Transverse colon (tissue), 4 donors: Measurements from ENCODE around the gene GLIPR2. TPM values are rescaled to one million over a fixed set of nuclear protein-coding genes. Genes with fewer than 3 reads are reported as not detected.

Experiments used
- DNase-seq: peaks from one replicate; pipeline ENCODE4 v3.0.0-alpha.2; 2019
- H3K27ac ChIP-seq, 4 donors: fragments of 200-600 bp; sonication (generic); 2 replicates each; pipeline ENCODE4 v1.5.1; 2016 to 2018; ENCODE audit warnings: inconsistent platforms in 4 of 4
- H3K27me3 ChIP-seq: fragments of 200-600 bp; sonication (generic); 2 replicates; pipeline ENCODE4 v1.5.1; 2017; ENCODE audit warnings: inconsistent platforms
- H3K36me3 ChIP-seq, 4 donors: fragments of 200-600 bp; sonication (generic); 2 replicates each; pipeline ENCODE4 v1.5.1; 2017 to 2019; ENCODE audit warnings: inconsistent platforms in 4 of 4
- H3K4me1 ChIP-seq, 4 donors: fragments of 200-600 bp; sonication (generic); 2 replicates each; pipeline ENCODE4 v1.5.1; 2017 to 2020; ENCODE audit warnings: inconsistent platforms in 4 of 4
- H3K4me3 ChIP-seq, 4 donors: fragments of 200-600 bp; sonication (generic); 1 replicate in 1 of 4; 2 replicates in 3 of 4; pipeline versions ENCODE4 v1.5.1 to v1.6.1; 2017 to 2019; ENCODE audit warnings: inconsistent platforms in 4 of 4
- H3K9me3 ChIP-seq, 2 donors: fragments of 200-600 bp; sonication (generic); 2 replicates each; pipeline ENCODE4 v1.5.1; 2017 to 2019; ENCODE audit warnings: inconsistent platforms in 2 of 2
- CTCF ChIP-seq, 5 experiments: fragments of 200-600 bp in 3 of 5; fragments of 450-650 bp in 2 of 5; sonication (generic) in 3 of 5; IDR thresholded peaks; 1 replicate in 2 of 5; 2 replicates in 3 of 5; pipeline ENCODE4 v1.5.1; 2016 to 2017; ENCODE audit warnings: antibody characterized with exemption in 5 of 5, inconsistent platforms in 3 of 5, mild to moderate bottlenecking in 2 of 5, moderate library complexity in 1 of 5
- EP300 ChIP-seq: sonication (generic); formaldehyde crosslinking; IDR thresholded peaks from one replicate; pipeline ENCODE4 v1.6.1; 2017; ENCODE audit warnings: antibody characterized with exemption, low read depth
- POLR2A ChIP-seq: fragments of 450-650 bp; IDR thresholded peaks from one replicate; pipeline ENCODE4 v1.6.1; 2016; ENCODE audit warnings: antibody characterized with exemption, mild to moderate bottlenecking, moderate library complexity
- POLR2AphosphoS5 ChIP-seq, 3 donors: sonication (generic); formaldehyde crosslinking; IDR thresholded peaks; one replicate each; pipeline ENCODE4 v1.6.1; 2016; ENCODE audit warnings: antibody characterized with exemption in 3 of 3
- WGBS, 2 donors: methylation state at CpG; one replicate each; pipeline ENCODE4 v1.1.5; 2018; ENCODE audit warnings: low coverage in 1 of 2; 5-methylcytosine and 5-hydroxymethylcytosine counted together
- in situ Hi-C, 4 donors: fragments of 200-750 bp; cut with MboI; loops; one replicate each; pipeline versions ENCODE4 v1.15.0 to v1.15.1; 2017; ENCODE audit warnings: low sequenced_read_pairs in 3 of 4, low pct_ligation_motif_present in 1 of 4, low pct_unique_long_range_greater_than_20kb in 1 of 4
- intact Hi-C: fragments of 100-400 bp; cut with DNase I; formaldehyde crosslinking; loops from one replicate; pipeline ENCODE4 v1.15.1; 2023; ENCODE audit warnings: low total_unique reads
- total RNA-seq, 4 donors: library from RNA; depleted of rRNA; stranded (reverse); fragments of >200 nt; gene quantifications; one replicate each; pipeline ENCODE4 v1.1.0, GENCODE V29; 2016

Gene GLIPR2
- total RNA-seq, 4 donors from 2014 or later = 9.7 to 40.4 (median 26.7) TPM

DNA sequence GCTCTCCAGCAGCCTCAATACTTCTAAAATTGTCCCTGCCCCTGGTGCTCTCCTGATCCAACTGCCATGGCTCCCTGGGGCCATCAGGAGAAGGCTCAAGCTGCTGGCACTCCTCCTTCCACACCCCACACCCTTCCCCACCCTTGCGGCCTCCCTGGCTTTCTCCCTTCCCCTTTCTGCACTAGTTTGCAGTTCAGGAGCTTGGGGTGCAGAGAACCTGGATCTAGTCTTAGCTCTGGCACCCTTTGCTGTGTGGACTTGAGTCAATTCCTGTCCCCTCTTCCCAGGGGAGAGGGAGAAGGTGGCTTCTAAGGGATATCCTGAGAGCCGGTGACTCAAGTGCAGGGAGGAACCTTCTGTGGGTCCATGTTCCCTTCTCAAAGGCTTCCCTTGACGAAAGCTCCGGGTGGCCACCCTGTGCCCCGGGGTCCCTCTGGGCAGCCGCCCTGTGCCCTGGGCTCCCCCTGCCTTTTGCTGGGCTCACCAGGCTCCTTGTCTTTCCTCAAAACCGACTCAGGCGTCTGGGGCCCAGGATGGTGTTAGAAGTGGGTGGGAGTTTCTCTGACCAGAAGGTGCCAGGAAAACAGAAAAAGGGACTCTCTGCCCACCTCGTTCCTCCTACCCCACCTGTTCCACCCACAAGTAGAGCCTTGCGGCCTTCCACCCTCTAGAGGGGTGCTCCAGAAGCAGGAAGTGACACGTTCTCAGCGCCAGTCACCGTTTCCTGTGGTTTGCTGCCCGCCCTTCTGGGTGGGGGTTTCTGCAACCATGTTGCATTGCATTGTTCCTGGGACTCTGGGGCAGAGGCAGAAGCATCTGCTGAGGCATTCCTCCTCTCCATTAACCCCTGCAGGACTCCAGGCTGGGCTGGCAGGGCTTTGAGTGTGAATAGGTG lies 15.0 kb downstream of the GLIPR2 start:
- H3K4me3 ChIP-seq = peak overlapping the region in 1 of 4 donors; percentile 8
- H3K27ac ChIP-seq = peak overlapping the region; percentile 76 to 92 (median 88)
- no peaks in the 10 kb centered on the region for H3K9me3 ChIP-seq
- peaks cover 0 to 12% (median 4%) of the 10 kb centered on the region in 4 donors for H3K36me3 ChIP-seq
- 60 to 90% methylated on average over 6 to 14 of the region's 14 CpGs for WGBS, 2 donors
- in situ Hi-C loops (loop anchor here in 1 of 4 donors (25.0 kb wide), 1 partner anchor 114 kb away; the partner anchor contains the start of gene RECK), intact Hi-C loops (no loop called here)
- no peaks in the 10 kb centered on the region for H3K27me3 ChIP-seq
- peaks cover 27 to 76% (median 53%) of the 10 kb centered on the region in 4 donors for H3K4me1 ChIP-seq
- DNase-seq = peak; percentile 81
- TF ChIP-seq POLR2A (no peak), CTCF (IDR thresholded peaks at IDR 0.05) (no peak), POLR2AphosphoS5 (IDR thresholded peaks at IDR 0.05) (peak; percentile 33 to 49 (median 46))

DNA sequence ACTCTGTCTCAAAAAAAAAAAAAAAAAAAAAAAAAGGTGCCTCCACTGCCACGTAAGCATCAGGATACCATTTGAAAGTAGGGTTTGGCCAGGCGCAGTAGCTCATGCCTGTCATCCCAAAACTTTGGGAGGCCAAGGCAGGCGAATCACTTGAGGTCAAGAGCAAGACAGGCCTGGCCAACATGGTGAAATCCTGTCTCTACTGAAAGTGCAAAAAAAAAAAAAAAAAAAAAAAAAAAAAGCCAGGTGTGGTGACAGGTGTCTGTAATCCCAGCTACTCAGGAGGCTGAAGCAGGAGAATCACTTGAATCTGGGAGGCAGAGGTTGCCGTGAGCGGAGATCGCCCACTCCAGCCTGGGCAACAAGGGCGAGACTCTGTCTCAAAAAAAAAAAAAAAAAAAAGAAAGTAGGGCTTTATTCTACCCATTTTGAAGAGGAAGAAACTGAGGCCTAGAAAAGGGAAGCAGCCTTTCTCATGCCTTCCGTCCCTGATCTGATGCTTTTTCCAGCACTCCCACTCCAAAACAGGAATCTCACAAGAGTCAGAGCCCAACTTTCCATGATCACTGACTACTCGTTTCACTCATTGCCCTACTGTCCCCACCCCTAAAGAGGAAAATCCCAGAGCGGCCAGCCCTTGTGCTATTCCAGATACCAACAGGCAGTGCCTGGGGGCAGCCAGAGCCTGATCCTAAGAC lies 16.4 kb downstream of the GLIPR2 start:
- H3K9me3 ChIP-seq = no peaks in the 10 kb centered on the region
- intact Hi-C loops (no loop called here), in situ Hi-C loops (loop anchor here in 1 of 4 donors (25.0 kb wide), 1 partner anchor 116 kb away; the partner anchor contains the start of gene RECK)
- WGBS, 2 donors = 60 to 87% methylated on average over 1 to 10 of the region's 10 CpGs
- no peak overlapping the region for H3K4me3 ChIP-seq
- TF ChIP-seq CTCF (IDR thresholded peaks at IDR 0.05) (no peak), POLR2A (no peak), EP300 (no peak), POLR2AphosphoS5 (IDR thresholded peaks at IDR 0.05) (no peak)
- H3K36me3 ChIP-seq = peaks cover 0 to 16% (median 5%) of the 10 kb centered on the region in 4 donors
- no peaks in the 10 kb centered on the region for H3K27me3 ChIP-seq
- DNase-seq = no peak
- H3K27ac ChIP-seq = peak overlapping the region; percentile 60 to 87 (median 86)
- H3K4me1 ChIP-seq = peaks cover 25 to 68% (median 51%) of the 10 kb centered on the region in 4 donors

- Histone ChIP-seq H3K27me3 (no peaks in the 10 kb centered on the region), H3K4me1 (peaks cover 19 to 61% (median 47%) of the 10 kb centered on the region in 4 donors), H3K4me3 (no peak overlapping the region), H3K9me3 (no peaks in the 10 kb centered on the region), H3K27ac (peak overlapping the region; percentile 60 to 87 (median 86)), H3K36me3 (peaks cover 0 to 16% (median 5%) of the 10 kb centered on the region in 4 donors)
- TF ChIP-seq POLR2A (no peak), CTCF (IDR thresholded peaks at IDR 0.05) (no peak), POLR2AphosphoS5 (IDR thresholded peaks at IDR 0.05) (no peak), EP300 (no peak)
- in situ Hi-C loops (loop anchor here in 1 of 4 donors (25.0 kb wide), 1 partner anchor 116 kb away; the partner anchor contains the start of gene RECK), intact Hi-C loops (no loop called here)
- no peak for DNase-seq
- WGBS, 2 donors = 66 to 86% methylated on average over 5 to 9 of the region's 9 CpGs
Observed at GRCh38 chr9:36153746-36154145, 17.2 kb downstream of the GLIPR2 start.
